HG03097 (cell line): ENCODE data around the gene ACBD6.

Experiments
- ATAC-seq: cut with Tn5 transposase; IDR thresholded peaks from one replicate; pipeline ENCODE4 v1.9.1; 2021; ENCODE audit not compliant: unreplicated experiment, low FRiP score

Gene ACBD6

DNA sequence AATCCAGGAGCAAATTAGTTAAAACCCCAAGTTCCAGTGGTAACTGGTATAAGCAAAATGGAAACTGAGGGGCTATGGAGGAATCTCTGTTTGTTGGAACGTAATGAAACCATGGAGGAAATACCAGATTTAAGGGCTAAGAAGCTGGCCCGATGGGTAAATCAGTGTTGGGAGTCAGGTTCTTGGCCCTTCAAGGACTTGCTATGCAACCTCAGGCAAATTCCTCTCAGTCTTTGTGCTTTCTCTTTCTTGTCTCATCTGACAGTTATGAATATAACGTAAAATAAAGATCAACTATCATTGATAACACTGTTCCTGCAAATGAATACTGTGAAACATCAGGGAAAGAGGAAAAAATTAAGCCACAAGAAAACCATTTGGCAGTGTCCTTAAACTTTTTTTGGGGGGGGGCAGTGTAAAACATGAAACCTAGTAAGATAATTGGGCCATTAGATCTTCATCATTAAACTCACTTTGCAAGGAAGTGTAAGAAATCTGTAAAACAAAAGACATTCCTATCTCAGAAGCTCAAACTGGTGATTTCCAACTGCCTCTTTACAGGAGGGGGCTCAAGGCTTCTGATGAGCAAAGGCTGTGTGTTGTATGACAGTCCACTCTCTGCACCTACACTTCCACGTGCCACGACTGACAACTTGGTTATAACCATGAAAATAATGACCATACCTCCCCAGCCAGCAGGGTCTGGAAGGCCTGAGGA is 224.7 kb downstream of the ACBD6 start:
- no peak for ATAC-seq

- no peak for ATAC-seq
These were observed 226.7 kb downstream of the ACBD6 start for GRCh38 chr1:180275726-180276125.

DNA sequence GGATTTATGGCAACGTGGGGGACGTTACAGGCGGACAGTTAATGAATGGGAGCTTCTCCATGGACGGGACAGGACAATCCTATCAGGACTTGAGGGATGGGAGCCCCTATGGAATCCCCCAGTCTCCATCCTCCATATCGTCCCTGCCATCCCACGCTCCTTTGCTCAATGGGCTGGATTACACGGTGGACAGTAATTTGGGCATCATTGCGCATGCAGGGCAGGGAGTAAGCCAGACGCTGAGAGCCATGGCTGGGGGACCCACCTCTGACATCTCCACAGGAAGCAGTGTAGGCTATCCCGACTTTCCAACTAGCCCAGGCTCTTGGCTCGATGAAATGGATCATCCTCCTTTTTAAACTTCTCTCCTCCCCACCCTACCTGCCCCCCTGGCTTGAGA is 228.2 kb downstream of the ACBD6 start:
- ATAC-seq, result no peak

- ATAC-seq, result no peak
These were observed 229.3 kb downstream of the ACBD6 start for GRCh38 chr1:180273066-180273465.

DNA sequence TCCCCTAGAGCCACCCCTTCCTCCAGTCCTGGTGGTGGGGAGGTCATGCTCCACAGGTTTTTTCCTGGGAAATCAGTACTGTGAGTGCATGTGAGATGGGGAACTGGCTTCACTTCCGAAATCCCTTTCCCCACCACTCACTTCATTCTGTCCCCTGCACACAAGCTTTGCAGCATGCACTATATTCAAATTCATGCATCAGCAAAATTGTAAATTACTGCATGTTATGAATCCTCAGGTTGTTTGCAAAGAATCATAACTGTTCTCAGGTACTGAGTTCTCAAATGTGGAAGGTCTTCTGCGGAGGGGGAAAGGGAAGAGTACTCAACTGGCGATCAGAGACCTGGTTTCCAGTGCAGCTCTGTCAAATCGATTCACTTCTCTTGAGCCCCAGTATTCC is 230.0 kb downstream of the ACBD6 start:
- ATAC-seq, result no peak

- no peak for ATAC-seq
These were observed 230.8 kb downstream of the ACBD6 start for GRCh38 chr1:180271272-180272255.

- ATAC-seq, result no peak
These were observed 231.7 kb downstream of the ACBD6 start for GRCh38 chr1:180270530-180271271.

GRCh38 chr1:180269645-180270529 is 232.5 kb downstream of the ACBD6 start:
- ATAC-seq, result no peak

DNA sequence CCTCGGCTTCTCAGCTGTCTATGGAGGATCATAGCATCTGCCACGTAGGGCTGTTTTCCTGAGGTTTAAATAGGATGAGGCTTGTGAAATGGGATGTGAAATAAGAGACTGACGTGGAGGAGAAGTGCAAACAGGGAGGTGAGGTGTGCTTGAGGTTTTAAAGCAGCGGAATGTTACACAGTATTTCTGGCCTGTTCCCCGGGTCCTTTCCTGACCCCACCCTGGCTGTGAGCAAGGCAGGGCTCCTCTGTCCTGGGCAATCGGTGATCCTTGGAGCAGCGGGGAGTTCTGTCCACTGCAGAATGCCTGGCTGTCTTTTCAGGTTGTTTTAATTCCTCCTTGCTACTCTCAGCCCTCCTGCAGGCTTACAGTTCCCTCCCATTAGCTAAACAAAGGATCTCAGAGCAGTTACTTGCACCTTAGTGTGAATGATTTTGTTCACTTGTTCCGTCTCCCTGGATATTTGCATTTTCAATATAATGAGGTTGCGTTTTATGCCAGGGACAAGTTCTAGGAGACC is 233.8 kb downstream of the ACBD6 start:
- ATAC-seq, result no peak

DNA sequence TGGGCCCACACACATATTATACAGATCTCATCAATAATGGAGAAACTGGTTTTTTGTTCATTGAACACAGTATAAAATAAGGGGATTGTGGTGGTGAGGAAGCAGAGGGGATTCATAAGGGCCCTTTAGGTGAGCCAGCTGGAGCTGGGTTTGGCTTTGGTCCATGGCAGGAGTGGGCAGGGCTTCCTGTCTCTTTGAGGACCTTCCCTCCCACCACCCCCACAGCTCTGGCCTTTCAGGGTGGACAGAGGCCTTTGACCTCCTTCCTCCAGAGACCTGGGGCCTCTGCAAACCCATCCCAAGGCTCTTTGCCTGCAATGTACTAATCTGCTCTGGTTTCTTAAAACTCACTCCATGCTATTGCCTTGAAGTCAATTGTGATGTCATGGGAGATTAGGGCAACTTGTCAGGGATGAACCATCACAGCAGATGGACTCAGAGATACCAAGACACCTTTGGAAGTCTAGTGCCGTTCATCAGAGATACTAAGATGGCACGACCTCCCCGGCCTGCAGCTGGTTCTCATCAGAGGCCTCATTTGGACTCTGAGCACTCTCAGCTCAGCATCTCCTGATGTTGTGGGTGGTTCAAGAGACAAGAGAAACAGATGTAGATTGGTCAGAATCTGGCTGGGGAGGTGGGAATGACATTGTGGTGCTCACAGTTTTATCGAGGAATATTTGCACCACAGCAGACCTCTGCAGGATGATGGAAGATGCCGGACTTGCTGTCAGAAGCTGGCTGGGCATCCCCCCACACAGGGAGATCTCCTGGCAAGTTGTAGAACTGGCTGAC is 234.4 kb downstream of the ACBD6 start:
- no peak for ATAC-seq

DNA sequence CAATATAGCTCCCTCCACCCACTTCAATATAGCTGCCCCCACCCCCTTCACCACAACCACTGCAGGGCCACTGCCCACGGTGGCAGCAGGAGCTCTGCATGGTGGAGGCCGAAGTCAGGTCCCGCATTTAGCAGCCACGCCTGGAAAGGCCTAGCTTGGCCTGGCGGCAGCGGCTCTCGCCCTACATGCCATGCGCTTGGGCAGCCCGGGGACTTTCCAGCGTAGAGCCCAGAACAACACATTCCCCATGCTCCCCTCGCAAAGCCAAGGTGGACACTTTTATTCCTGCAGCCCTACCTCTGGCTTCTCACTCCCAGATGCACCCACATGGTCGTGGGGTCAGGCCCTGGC is 235.2 kb downstream of the ACBD6 start:
- ATAC-seq, result no peak

DNA sequence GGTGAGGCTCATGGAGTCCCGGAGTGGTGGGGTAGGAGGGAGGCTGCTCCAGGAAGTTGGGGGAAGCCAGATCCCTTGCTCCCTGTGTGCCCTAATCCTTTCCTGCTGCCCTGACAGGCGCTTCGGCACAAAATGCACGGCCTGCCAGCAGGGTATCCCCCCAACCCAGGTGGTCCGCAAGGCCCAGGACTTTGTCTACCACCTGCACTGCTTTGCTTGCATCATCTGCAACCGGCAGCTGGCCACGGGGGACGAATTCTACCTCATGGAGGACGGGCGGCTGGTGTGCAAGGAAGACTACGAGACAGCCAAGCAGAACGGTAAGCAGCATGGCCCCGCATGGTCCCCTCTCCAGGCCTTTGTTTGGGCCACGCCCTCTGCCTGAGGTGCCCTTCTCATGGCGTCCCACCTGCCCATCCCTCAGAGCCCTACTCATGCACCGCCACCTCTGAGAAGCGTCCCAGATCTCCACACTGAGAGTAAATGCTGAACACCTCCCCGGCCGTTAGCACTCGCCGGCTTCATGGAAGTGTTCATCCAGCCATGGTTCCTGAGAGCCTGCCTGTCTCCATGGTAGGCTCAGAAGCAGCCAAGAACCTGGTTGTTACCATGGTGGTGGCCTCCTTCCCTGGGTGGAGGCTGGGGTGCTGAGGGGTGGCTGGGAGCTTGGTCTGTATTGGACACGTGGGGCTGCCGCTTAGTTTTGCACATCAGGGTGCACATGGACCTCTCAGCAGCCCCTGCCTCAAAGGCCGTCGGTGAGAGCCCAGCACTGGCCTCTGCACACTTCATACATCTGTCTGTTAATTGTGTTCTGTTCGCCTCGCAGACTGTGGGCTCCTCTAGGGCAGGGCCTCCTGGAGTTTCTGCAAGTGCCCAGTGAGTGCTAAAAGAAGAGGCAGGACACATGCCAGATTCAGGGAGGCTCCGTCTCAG is 235.8 kb downstream of the ACBD6 start:
- ATAC-seq, result no peak

DNA sequence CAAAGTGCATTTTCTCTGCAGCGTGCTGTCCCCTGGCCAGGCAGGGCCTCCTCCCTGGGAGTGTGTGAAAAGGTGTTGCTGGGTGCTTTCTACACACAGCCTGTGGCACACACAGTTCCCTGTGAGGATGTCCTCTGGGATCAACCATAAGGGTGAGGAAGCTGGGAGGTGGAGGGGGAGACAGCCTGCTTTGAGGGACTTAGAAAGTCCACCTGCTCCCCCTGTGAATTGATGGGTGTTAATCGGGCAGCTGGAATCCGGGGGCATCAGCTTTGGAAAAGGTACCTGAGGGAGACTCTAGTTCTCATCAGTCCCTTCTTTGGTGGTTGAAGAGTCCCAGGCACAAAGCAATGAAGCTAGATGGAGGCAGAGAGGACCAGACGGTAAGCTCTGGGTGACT is 236.5 kb downstream of the ACBD6 start:
- no peak for ATAC-seq

DNA sequence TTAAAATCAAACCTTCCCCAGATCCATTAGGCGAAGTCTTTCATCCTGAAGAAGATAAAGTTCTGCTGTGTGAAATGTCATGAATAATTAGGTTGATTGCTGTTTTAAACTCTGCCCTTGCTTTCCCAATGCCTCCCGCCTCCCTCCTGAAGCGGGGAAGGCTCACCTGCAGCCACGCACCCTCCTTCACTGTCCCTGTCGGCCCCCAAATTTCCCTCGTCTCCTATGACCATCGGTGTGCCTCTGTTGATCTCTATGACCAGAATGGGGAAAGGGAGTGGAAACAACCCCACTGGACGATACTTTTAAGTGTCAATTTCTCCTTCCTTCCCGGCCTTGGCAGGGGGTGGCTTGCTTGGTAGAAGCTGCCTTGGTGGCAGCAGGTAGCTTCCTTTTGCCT is 237.2 kb downstream of the ACBD6 start:
- no peak for ATAC-seq

DNA sequence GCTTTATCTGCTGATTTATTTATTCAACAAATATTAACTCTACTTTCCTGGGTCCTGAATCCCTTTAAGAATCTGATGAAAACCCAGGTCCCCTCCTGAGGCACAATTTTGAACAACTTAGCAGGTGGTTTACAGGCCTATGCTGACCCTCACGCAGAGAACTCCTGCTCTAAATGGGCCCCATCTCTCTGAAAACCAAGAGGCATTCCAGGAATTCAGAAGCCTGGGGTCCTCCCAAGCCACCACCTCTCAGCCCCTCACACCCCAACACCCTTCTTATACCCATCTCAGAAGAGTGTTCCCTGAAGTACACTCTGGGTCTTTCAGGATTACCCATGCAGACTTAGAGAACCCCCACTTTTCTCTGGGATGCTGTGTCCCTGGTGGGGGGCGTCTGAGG is 237.8 kb downstream of the ACBD6 start:
- no peak for ATAC-seq

GRCh38 chr1:180262628-180263488 is 239.5 kb downstream of the ACBD6 start:
- no peak for ATAC-seq

DNA sequence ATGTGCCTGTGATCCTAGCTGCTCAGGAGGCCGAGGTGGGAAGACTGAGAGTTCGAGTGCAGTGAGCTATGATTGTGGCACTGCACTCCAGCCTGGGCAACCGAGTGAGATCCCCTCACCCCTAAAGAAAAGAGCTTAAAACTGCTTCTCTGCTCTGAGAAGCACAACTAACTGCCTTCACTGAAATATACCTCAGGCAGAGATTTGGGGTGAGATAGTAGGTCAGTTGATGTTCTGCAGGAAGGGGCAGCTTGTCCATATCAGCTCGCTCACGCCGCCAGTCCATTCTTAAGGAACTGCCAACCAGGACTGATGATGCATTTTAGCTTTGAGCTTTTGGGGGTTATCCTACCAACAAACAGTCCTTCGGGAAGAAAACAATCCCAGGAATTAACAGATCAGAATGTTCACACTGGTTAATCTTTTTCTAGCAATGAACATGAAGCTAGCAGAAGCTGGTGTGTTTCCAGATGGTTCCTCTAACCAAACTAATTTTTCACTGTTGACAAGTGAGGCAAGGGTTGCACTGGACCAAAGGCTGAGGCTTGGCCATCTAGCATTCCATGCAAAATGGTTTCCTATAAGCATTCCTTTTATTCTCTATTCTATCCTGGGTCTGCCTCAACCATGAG is 240.7 kb downstream of the ACBD6 start:
- ATAC-seq, result no peak
